CD4-positive, alpha-beta T cell treated with Interleukin-21 for 1 hour (primary cell): Measurements from ENCODE around the gene LRRC53.

Experiments used
- DNase-seq: peaks from one replicate; pipeline ENCODE4 v3.0.0-alpha.2; 2020

LRRC53 gene

GRCh38 chr1:74486036-74486435, 26.4 kb downstream of the LRRC53 start:
- DNase-seq = no peak

DNA sequence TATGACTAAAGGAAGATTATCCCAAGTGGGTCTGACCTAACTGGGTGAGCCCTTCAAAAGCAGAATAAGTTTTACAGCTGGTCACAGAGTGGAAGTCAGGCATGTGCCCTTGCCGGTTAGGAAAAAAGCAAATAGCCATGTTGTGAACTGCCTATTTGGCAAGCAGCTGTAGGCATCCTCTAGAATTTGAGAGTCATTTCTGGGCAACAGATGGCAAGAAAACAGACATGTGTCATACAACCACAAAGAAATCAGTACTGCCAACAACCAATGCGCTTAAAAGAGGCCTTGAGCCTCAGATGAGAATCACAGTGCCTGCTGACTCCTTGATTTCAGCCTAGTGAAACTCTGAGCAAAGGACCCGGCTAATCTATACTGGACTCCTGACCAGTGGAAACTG, 26.8 kb downstream of the LRRC53 start:
- no peak for DNase-seq

DNA sequence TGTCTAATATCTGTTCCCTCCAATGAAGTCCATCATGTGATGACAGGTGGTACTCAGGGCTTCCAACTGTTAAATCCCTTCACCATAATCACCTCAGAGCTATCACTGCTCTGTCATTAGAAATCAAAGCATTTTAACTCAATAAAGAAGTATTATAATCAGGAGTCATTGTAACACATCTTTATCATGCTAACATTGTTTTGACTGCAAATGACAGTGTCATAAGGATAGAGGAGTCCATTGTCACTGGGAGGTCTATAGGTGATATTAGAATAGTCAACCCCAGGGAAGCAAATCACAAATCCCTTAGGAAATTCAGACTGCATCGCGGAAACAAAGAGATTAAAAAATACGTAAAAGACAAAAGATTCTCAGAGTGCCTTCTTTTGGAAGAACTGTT, 30.8 kb downstream of the LRRC53 start:
- DNase-seq = no peak

- DNase-seq = no peak
Observed at GRCh38 chr1:74480068-74480467, 32.3 kb downstream of the LRRC53 start.

- DNase-seq = no peak
Observed at GRCh38 chr1:74478979-74479378, 33.4 kb downstream of the LRRC53 start.

DNA sequence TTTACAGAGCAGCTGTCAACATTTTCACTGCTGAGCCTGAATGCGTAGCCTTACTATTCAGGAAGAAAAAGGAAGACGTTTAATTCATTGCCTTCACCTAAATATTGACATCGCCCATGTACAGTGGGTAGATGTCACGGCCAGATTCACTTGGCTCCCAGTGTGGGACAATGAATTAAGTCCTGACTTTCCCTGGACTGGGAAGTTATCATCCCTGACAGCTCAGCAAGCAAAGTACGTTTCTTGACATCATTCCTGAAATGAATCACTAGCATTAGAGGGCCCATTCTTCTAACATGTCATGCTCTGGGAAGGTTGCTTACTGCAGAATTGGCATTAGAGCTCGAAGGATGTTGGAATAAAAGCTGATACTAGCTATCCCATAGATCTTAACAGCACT, 37.8 kb downstream of the LRRC53 start:
- no peak for DNase-seq

DNA sequence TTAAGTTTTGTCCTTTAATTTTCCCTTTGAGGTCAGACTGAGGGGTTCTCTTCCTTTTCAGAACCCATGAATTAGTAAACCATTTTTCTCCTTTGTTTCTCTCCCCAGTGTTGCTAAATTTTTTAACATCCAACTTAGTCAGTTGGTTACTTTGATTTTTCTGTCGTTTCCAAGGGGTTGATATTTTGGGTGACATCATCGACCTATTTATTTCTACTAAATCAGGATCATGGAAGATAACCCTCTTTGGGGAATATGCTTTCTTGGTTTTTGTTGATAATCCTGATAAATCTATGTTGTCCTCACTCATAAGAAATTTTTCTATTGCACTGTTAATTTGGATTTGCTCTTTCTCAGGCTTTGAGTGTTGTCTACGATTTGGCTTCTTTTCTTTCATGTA, 40.9 kb downstream of the LRRC53 start:
- no peak for DNase-seq

DNA sequence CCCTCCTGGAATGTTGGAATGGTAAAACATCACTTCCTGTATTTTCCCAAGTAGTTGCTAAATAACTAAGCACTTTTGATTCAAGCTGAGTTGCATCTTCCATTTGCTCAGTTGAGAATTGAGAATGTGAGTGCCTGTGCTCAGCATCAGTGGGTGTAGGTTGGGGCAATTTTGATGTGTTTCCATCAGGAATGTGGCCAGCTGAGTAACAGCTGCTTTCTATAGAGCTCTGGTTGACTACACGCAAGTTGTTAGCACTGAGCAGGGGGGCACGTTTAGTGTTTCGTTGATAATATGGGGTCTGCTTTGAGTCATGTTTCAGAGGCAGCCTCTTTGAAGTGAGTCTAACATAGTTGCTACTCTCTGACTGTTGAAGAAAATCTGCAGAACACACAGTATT, 41.5 kb downstream of the LRRC53 start:
- no peak for DNase-seq

GRCh38 chr1:74470251-74470650, 42.2 kb downstream of the LRRC53 start:
- no peak for DNase-seq

DNA sequence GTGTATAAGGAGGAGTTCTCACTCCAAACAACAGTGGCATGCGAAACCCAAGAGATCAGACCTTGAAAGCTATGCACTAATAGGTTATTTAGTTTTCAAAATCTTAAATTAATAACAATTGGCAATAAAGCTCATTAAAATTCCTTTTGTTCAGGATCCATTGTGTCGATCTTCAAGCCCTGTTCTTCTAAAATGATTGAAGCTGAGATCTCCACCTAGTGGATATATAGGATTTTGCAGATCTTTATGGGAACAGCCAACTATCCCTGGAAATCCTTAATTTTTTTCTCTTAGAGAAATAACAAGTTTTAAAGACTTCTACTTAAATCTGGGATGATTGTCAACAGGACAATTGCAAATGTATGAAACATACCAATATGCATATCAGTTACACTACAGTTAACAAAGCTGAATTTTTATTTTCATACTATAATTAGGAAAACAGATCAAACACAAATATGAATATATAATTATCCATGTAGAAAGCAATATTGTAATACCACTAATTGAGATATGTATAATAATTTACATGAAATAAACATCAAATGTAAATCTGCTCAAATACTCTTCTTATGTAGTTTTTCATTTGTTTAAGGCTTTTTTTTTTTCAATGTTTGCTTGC, 43.3 kb downstream of the LRRC53 start:
- DNase-seq = no peak

GRCh38 chr1:74467786-74468377, 44.5 kb downstream of the LRRC53 start:
- no peak for DNase-seq

DNA sequence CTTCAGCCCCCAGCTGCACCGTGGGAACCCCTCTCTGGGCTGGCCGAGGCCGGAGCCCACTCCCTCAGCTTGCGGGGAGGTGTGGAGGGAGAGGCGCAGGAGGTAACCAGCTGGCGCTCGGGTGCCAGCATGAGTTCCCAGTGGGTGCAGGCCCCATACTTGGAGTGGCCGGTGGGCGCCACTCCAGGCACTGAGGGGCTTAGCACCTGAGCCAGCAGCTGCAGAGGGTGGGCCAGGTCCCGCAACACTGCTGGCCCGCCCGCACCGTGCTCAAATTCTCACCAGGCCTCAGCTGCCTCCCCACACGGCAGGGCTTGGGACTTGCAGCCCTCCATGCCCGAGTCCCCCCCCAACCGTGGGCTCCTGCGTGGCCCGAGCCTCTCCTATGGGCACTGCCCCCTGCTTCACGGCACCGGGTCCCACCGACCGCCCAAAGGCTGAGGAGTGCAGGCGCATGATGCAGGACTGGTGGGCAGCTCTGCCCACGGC, 47.2 kb downstream of the LRRC53 start:
- DNase-seq = no peak

GRCh38 chr1:74464037-74464436, 48.4 kb downstream of the LRRC53 start:
- no peak for DNase-seq

GRCh38 chr1:74463333-74463988, 49.0 kb downstream of the LRRC53 start:
- DNase-seq = no peak

DNA sequence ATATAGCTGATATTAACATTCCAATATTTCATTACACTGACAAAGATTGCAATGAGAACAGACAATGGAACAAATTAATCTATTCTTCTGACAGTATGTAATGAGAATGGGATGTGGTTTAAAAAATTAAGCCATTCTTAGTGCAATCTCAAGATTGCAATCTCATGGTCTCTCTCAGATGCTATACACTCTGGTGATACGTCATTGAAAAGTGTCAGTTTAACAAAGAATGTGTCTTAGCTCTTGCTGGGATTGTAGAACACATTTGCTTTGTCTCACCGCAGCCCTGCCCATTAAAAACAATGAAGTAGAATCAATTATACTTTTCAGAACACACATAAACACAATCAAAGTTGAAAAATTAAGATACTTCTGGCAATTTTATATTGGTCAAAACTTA, 55.2 kb downstream of the LRRC53 start:
- no peak for DNase-seq

DNA sequence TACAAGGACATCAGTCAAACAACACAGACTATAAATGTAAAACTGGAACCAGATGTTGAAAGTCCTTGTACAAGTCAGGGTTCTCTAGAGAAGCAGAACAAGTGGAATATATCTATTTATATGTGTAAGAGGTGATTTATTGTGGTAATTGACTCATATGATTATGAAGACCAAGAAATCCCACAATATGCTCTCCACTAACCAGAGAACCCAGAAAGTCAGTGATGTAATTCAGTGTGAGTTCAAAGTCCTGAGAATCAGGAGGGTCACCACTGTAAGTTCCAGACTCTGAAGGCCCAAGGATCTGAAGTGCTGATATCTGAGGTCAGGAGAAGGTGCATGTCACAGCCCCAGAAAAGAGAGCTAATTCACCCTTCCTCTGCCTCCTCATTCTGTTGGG, 57.0 kb downstream of the LRRC53 start:
- no peak for DNase-seq

- no peak for DNase-seq
Observed at GRCh38 chr1:74453277-74453676, 59.1 kb downstream of the LRRC53 start.

- no peak for DNase-seq
Observed at GRCh38 chr1:74452035-74452434, 60.4 kb downstream of the LRRC53 start.

DNA sequence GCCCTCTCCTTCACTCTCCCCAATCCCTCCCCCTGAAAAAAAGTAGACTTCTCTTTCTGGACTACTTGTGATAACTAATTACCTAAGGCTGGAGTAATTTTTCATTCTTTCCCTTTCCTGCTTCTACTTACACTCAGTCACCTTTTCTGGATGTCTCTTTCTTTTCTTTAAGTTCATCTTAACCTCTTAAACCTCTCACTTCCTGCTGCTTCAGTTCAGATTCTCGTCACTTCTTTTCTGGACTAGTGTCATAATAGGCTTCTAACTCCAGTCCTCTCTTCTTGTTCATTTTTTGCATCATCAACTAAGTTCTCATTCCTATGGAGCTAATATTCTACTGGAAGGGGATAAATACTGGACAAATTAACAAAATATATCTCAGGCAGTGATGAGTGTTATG, 75.4 kb downstream of the LRRC53 start:
- no peak for DNase-seq

- no peak for DNase-seq
Observed at GRCh38 chr1:74436078-74436477, 76.3 kb downstream of the LRRC53 start.

- no peak for DNase-seq
Observed at GRCh38 chr1:74434321-74434720, 78.1 kb downstream of the LRRC53 start.

GRCh38 chr1:74432325-74432724, 80.1 kb downstream of the LRRC53 start:
- DNase-seq = no peak

DNA sequence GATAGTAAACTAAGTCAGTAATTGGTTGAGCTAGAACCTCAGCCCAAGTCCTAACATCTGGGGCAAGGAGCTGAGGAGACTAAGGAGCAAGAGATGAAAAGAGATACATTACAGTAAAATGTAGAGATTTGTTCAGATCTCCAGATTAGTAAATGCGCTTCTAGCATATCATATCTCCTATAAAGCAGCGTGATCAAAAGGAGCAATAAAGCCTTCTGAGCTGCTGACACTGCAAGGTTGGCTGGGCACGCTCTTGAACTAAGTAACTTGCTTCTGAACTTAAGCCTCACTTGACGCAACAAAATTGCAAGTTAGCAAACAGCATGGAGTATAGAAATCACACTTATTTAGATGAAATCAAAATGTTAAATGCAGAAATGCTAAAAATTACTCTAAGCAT, 80.9 kb downstream of the LRRC53 start:
- DNase-seq = no peak

GRCh38 chr1:74430342-74430934, 82.0 kb downstream of the LRRC53 start:
- DNase-seq = no peak
